HG02884 (cell line): ENCODE results near the gene TNRC6A.
"Not testable (repeated sequence)": the region's sequence is repeated elsewhere in the genome, so short reads cannot be mapped to it uniquely, and the experiment has no call there.

Experiments used
- ATAC-seq: cut with Tn5 transposase; IDR thresholded peaks from one replicate; pipeline ENCODE4 v1.9.1; 2021; ENCODE audit warnings: mild to moderate bottlenecking, moderate library complexity; ENCODE audit not compliant: unreplicated experiment

TNRC6A gene

DNA sequence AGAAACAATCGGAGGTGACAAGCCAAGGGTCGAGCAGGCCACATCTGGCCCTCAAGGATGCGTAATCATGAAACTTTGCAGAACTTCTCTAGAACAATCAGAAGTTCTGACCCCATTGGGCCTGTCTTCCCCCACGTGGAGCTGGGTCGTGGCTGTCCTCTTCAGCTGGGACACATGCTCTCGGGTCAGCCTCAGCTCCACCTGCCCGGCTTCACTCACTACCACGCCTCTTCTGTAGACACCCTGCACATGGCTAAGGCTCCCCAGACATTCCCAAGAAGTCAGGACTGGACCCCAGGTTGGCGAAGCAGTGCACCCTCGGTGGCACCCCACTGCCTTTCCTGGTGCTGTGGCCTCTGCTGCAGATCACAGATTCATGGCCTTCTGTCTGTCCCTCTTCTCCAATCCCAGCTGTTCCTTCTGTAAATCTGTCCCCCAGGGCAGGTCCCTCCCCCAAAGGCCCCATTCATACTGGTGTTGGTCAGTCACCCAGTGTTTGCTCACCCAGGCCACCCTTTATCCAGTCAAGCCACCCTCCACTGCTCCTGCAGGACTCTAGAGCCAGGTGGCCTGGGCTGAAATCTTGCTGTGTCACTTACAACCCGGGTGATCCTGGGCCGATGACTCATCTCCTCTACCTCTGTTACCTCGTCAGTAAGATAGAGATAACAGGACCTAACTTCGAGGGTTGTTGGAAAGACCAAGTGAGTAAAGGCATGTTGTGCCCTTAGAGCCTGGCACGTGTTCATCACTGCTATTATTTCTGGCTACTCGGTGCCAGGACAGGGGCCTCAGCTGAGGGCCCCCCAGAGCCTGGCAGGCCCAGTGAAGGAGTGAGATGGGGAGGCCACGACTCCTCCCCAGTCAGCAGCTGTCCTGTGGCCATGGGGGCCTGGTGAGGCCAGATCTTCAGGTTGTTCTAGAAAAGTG is 114.9 kb downstream of the TNRC6A start:
- no peak for ATAC-seq

- not testable (repeated sequence) for ATAC-seq
These were observed 115.5 kb downstream of the TNRC6A start for GRCh38 chr16:24845031-24845365.

DNA sequence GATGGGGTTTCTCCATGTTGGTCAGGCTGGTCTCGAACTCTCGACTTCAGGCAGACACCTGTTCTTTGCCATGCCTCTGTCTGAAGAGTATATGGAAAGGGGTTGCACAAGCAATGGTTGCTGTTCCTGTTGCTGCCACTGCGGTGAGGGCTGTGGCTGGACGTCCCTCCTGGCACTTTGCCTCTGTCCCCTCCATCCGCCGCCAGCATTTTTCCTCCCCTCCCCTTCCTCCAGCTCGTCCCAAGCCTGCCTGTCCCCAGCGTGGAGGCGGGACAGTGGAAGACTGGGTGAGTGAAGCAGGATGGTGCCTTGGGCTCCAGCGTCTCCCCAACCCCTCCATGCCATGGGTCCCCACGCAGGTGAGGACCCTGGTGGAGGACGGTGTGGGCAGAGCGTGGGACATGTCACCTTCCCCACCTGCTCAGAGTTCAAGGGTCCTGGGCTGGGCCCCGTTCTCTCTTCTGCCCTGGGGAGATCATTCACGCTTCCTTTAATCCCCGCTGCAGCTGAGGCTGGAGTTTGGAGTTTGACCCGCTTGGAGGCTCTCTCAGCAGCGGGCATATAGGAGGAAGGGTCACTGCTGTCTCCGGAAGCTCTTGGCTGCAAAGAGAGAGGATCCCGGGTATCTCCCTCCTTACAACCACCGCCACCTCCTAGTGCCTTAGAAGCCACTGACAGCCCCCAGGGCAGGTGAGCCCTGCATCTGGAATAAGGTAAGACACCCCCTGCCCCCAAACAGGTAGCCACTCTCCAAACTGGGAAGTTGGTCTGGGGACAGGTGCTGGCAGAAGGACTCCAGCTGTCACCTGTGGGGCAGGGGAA is 116.5 kb downstream of the TNRC6A start, which contains the start of gene SLC5A11:
Gene SLC5A11 (plus strand): TSS at position 238 of the 822 bp plus-strand sequence. CDS start 12,681 bp downstream, outside the sequence.
- no peak for ATAC-seq

GRCh38 chr16:24846548-24847357 is 117.3 kb downstream of the TNRC6A start:
- ATAC-seq, result no peak

GRCh38 chr16:24847358-24847664 is 117.9 kb downstream of the TNRC6A start:
- no peak for ATAC-seq

GRCh38 chr16:24848065-24848464 is 118.6 kb downstream of the TNRC6A start:
- ATAC-seq, result no peak

GRCh38 chr16:24849641-24850040 is 120.2 kb downstream of the TNRC6A start:
- ATAC-seq, result no peak

- no peak for ATAC-seq
These were observed 121.0 kb downstream of the TNRC6A start for GRCh38 chr16:24850289-24850938.

- ATAC-seq, result no peak
These were observed 122.2 kb downstream of the TNRC6A start for GRCh38 chr16:24851700-24852099.

GRCh38 chr16:24852281-24852721 is 122.8 kb downstream of the TNRC6A start:
- no peak for ATAC-seq

- ATAC-seq, result no peak
These were observed 123.8 kb downstream of the TNRC6A start for GRCh38 chr16:24853169-24853824.

- no peak for ATAC-seq
These were observed 124.4 kb downstream of the TNRC6A start for GRCh38 chr16:24853830-24854229.

DNA sequence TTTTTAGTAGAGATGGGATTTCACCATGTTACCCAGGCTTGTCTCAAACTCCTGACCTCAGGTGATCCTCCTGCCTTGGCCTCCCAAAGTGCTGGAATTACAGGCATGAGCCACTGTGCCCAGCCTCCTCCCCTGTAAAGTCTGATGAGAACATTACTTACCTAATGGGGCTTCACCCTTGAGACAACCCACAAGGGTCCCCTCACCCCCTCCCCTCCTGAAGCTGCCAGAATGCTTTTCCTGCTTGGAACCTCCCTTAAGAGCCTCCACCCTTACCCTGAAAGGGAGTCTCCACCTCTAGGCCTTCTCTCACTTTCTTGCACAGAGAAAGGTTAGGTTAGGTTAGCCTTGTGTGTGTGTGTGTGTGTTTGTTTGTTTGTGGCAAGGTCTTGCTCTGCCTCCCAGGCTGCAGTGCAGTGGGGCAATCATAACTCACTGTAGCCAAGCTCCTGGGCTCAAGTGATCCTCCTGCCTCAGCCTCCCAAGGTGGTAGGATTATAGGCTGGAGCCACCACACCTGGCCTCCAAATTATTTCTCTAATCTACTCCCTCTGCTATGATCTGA is 125.2 kb downstream of the TNRC6A start:
- ATAC-seq, result no peak

- ATAC-seq, result no peak
These were observed 126.2 kb downstream of the TNRC6A start for GRCh38 chr16:24855678-24856077.

DNA sequence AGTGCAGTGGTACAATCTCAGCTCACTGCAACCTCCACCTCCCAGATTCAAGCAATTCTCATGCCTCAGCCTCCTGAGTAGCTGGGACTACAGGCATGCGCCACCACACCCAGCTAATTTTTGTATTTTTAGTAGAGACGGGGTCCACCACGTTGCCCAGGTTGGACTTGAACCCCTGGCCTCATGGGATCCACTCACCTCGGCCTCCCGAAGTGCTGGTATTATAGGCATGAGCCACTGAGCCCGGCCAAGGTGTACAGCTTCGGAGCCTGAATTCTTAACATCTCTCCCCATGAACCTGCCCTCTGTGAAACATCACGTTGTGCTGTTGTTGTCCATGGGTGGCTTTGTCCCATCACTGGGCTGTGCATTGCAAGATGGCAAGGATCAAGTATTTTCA is 127.4 kb downstream of the TNRC6A start:
- ATAC-seq, result not testable (repeated sequence)

DNA sequence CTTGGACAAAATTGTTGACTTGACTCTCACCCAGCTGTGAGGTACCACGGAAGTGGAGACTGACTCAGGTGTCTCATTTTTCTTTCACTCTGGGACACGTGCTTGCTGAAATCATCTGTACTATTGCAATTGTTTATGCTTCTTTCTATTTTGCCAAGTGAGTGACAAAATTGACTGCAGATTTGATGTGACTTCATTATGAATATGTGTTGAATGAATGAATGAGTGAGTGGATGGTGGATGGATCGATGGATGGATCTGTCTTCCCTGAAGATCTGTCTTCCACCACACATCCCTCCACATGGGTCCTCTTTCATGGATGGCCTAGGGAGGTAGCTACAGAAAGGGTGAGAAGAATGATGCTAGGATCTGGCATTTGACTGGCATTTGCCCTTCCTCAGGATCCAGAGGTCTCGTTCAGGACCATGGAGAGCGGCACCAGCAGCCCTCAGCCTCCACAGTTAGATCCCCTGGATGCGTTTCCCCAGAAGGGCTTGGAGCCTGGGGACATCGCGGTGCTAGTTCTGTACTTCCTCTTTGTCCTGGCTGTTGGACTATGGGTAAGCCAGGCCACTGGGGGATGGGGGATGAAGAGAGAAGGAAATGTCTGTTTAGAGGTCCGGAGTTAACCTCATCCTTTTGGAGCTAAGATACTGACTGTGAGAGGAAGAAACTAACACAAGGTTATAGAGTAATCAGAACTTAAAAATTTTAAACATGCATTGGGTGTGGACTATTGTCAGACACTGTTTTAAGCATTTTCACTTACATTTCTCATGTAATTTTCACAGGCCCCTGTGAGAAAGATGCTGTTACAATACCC is 129.0 kb downstream of the TNRC6A start:
- no peak for ATAC-seq

GRCh38 chr16:24861461-24861860 is 132.0 kb downstream of the TNRC6A start:
- ATAC-seq, result no peak

- no peak for ATAC-seq
These were observed 134.4 kb downstream of the TNRC6A start for GRCh38 chr16:24863582-24864437.
